Neural cell (in vitro differentiated cells): ENCODE results near the gene GLTPD2. TPM values are rescaled to one million over a fixed set of nuclear protein-coding genes. Genes with fewer than 3 reads are reported as not detected.

Experiments
- H2AFZ ChIP-seq: fragments of 200-600, 300-800 bp; sonication (generic), shearing (Covaris generic); 2 replicates; pipeline ENCODE4 v1.6.0; 2014; ENCODE audit warnings: low read depth, mild to moderate bottlenecking, antibody characterized with exemption, low read length, moderate library complexity
- H3F3A ChIP-seq: fragments of 200-600 bp; shearing (Covaris generic); 2 replicates; pipeline ENCODE4 v1.6.1; 2016; ENCODE audit warnings: mild to moderate bottlenecking, moderate library complexity, mixed read lengths, antibody characterized with exemption, low read length; ENCODE audit not compliant: insufficient read depth, poor library complexity, severe bottlenecking
- H3K27ac ChIP-seq: fragments of 200-600, 300-800 bp; sonication (generic), shearing (Covaris generic); 2 replicates; pipeline ENCODE4 v1.5.1; 2014; ENCODE audit warnings: mild to moderate bottlenecking, low read length, moderate library complexity
- H3K27me3 ChIP-seq: fragments of 300-800, 200-600 bp; sonication (generic), shearing (Covaris generic); 2 replicates; pipeline ENCODE4 v1.6.0; 2014; ENCODE audit warnings: mild to moderate bottlenecking, low read depth, low read length, moderate library complexity; ENCODE audit not compliant: insufficient read depth
- H3K36me3 ChIP-seq: fragments of 300-800, 200-600 bp; sonication (generic), shearing (Covaris generic); 2 replicates; pipeline ENCODE4 v1.5.1; 2014; ENCODE audit warnings: mild to moderate bottlenecking, antibody characterized with exemption, low read length, moderate library complexity; ENCODE audit not compliant: insufficient read depth
- H3K4me2 ChIP-seq: fragments of 300-800, 200-600 bp; sonication (generic), shearing (Covaris generic); 2 replicates; pipeline ENCODE4 v1.6.0; 2014; ENCODE audit warnings: mild to moderate bottlenecking, low read length
- H3K4me3 ChIP-seq: fragments of 300-800, 200-600 bp; sonication (generic), shearing (Covaris generic); 2 replicates; pipeline ENCODE4 v1.5.1; 2014; ENCODE audit warnings: mild to moderate bottlenecking, low read length, moderate library complexity
- H3K79me2 ChIP-seq: fragments of 200-600 bp; shearing (Covaris generic); replicated peaks from 2 replicates; pipeline ENCODE4 v1.6.0; 2014; ENCODE audit warnings: mild to moderate bottlenecking, low read length, moderate library complexity; ENCODE audit not compliant: insufficient read depth
- H3K9ac ChIP-seq: fragments of 300-800, 200-600 bp; sonication (generic), shearing (Covaris generic); 2 replicates; pipeline ENCODE4 v1.6.1; 2016; ENCODE audit warnings: mild to moderate bottlenecking, low read length, mixed read lengths
- H3K9me2 ChIP-seq: fragments of 200-600 bp; shearing (Covaris generic); 2 replicates; pipeline ENCODE4 v1.6.1; 2016; ENCODE audit warnings: mild to moderate bottlenecking, low read length, mixed read lengths; ENCODE audit not compliant: insufficient read depth
- H3K9me3 ChIP-seq: fragments of 200-600, 300-800 bp; sonication (generic), shearing (Covaris generic); 2 replicates; pipeline ENCODE4 v1.6.1; 2016; ENCODE audit warnings: mild to moderate bottlenecking, mixed run types, low read length, moderate library complexity, mixed read lengths
- H4K20me1 ChIP-seq: fragments of 200-600 bp; shearing (Covaris generic); 2 replicates; pipeline ENCODE4 v1.6.1; 2016; ENCODE audit warnings: mild to moderate bottlenecking, mixed run types; ENCODE audit not compliant: insufficient read depth
- CTCF ChIP-seq: fragments of 450-650 bp; IDR thresholded peaks from 2 replicates; pipeline ENCODE4 v1.5.1; 2014; ENCODE audit warnings: antibody characterized with exemption, mild to moderate bottlenecking, moderate library complexity; ENCODE audit not compliant: poor library complexity, severe bottlenecking
- EP300 ChIP-seq: fragments of 450-650 bp; conservative IDR thresholded peaks from 2 replicates; pipeline ENCODE4 v1.6.1; 2014; ENCODE audit warnings: antibody characterized with exemption, mild to moderate bottlenecking, moderate library complexity; ENCODE audit not compliant: poor library complexity, severe bottlenecking
- EZH2 ChIP-seq: fragments of 200-600, 300-800 bp; shearing (Covaris generic), sonication (generic); IDR thresholded peaks from 2 replicates; pipeline ENCODE4 v1.6.1; 2014; ENCODE audit warnings: antibody characterized with exemption, low read length, borderline replicate concordance, mild to moderate bottlenecking; ENCODE audit not compliant: insufficient read depth, poor library complexity, severe bottlenecking
- MXI1 ChIP-seq: fragments of 450-650 bp; conservative IDR thresholded peaks from 2 replicates; pipeline ENCODE4 v1.6.1; 2014; ENCODE audit warnings: antibody characterized with exemption, mild to moderate bottlenecking; ENCODE audit not compliant: poor library complexity, severe bottlenecking
- POLR2AphosphoS5 ChIP-seq: IDR thresholded peaks from 2 replicates; pipeline ENCODE4 v1.6.1; 2012
- RAD21 ChIP-seq: fragments of 450-650 bp; conservative IDR thresholded peaks from 2 replicates; pipeline ENCODE4 v1.6.1; 2014; ENCODE audit warnings: antibody characterized with exemption, mild to moderate bottlenecking, moderate library complexity
- REST ChIP-seq: IDR thresholded peaks from 2 replicates; pipeline ENCODE4 v1.6.1; 2012; ENCODE audit warnings: borderline replicate concordance
- SMC3 ChIP-seq: fragments of 450-650 bp; conservative IDR thresholded peaks from 2 replicates; pipeline ENCODE4 v1.6.1; 2014; ENCODE audit warnings: antibody characterized with exemption, mild to moderate bottlenecking, moderate library complexity; ENCODE audit not compliant: poor library complexity
- TAF1 ChIP-seq: IDR thresholded peaks from 2 replicates; pipeline ENCODE4 v1.6.1; 2012; ENCODE audit warnings: low read depth
- polyA plus RNA-seq: library from polyadenylated mRNA; depleted of rRNA; stranded (reverse); fragments of >200 nt; gene quantifications from 2 replicates; pipeline ENCODE4 v1.2.3, GENCODE V29; 2014

Gene GLTPD2
- polyA plus RNA-seq, 1 donor from 2014 or later: not detected

GRCh38 chr17:4766723-4767122, 22.0 kb upstream of the GLTPD2 start:
- no peak overlapping the region for H2AFZ ChIP-seq

GRCh38 chr17:4768298-4768697, 20.5 kb upstream of the GLTPD2 start:
- Histone ChIP-seq H3K9me2 (no peaks in the 10 kb centered on the region), H3K27ac (no peak overlapping the region), H3K27me3 (no peaks in the 10 kb centered on the region), H3K79me2 (no peaks in the 10 kb centered on the region), H3F3A (no peaks in the 10 kb centered on the region), H3K4me2 (no peak overlapping the region), H3K36me3 (no peaks in the 10 kb centered on the region), H3K9me3 (no peaks in the 10 kb centered on the region), H3K4me3 (no peak overlapping the region), H2AFZ (no peak overlapping the region), H4K20me1 (no peaks in the 10 kb centered on the region), H3K9ac (no peak overlapping the region)
- TF ChIP-seq EZH2 (no peak), MXI1 (no peak), RAD21 (no peak), SMC3 (no peak), TAF1 (no peak), EP300 (no peak), POLR2AphosphoS5 (no peak), CTCF (no peak)

More at GRCh38 chr17:4766723-4767122, 22.0 kb upstream of the GLTPD2 start:
- H3K4me3 ChIP-seq: no peak overlapping the region
- no peak overlapping the region for H3K9ac ChIP-seq
- no peaks in the 10 kb centered on the region for H3K9me3 ChIP-seq
- H3F3A ChIP-seq: no peaks in the 10 kb centered on the region
- H3K79me2 ChIP-seq: no peaks in the 10 kb centered on the region
- H3K27me3 ChIP-seq: no peaks in the 10 kb centered on the region
- no peak overlapping the region for H3K27ac ChIP-seq
- no peaks in the 10 kb centered on the region for H4K20me1 ChIP-seq
- H3K9me2 ChIP-seq: no peaks in the 10 kb centered on the region
- H3K36me3 ChIP-seq: no peaks in the 10 kb centered on the region
- TF ChIP-seq POLR2AphosphoS5: no peak
- TF ChIP-seq EZH2: no peak
- no peak for TF ChIP-seq SMC3
- TF ChIP-seq CTCF: no peak
- no peak for TF ChIP-seq RAD21
- TF ChIP-seq REST: no peak
- TF ChIP-seq TAF1: no peak
- no peak for TF ChIP-seq EP300
- no peak for TF ChIP-seq MXI1
- no peak overlapping the region for H3K4me2 ChIP-seq
